A549 (cell line): Measurements from ENCODE around the gene EPHA5.

Experiments used
- EP300 ChIP-seq, 2 experiments: fragments of >200 bp; sonication (Bioruptor Twin); formaldehyde crosslinking; IDR thresholded peaks; 2 replicates in 1 of 2; 3 replicates in 1 of 2; pipeline ENCODE4 v1.6.1; 2016 to 2017
- KDM5A ChIP-seq: fragments of 200-600 bp; sonication (generic); IDR thresholded peaks from 2 replicates; pipeline ENCODE4 v1.6.1; 2016; ENCODE audit warnings: antibody characterized with exemption, mild to moderate bottlenecking
- RAD21 ChIP-seq, 2 experiments: fragments of >200 bp in 1 of 2; sonication (Bioruptor Twin) in 1 of 2; formaldehyde crosslinking in 1 of 2; IDR thresholded peaks in 1 of 2; conservative IDR thresholded peaks in 1 of 2; 2 replicates in 1 of 2; 3 replicates in 1 of 2; pipeline ENCODE4 v1.6.1; 2012 to 2018; ENCODE audit warnings: inconsistent platforms in 1 of 2
- SMC3 ChIP-seq: fragments of >200 bp; sonication (Bioruptor Twin); formaldehyde crosslinking; IDR thresholded peaks from 3 replicates; pipeline ENCODE4 v1.6.1; 2018; ENCODE audit warnings: inconsistent platforms
- TF ChIP-seq, protein P1 (sequence below): fragments of >200 bp; sonication (Bioruptor Twin); formaldehyde crosslinking; IDR thresholded peaks from 3 replicates; pipeline ENCODE4 v1.5.1; 2016

DNA sequence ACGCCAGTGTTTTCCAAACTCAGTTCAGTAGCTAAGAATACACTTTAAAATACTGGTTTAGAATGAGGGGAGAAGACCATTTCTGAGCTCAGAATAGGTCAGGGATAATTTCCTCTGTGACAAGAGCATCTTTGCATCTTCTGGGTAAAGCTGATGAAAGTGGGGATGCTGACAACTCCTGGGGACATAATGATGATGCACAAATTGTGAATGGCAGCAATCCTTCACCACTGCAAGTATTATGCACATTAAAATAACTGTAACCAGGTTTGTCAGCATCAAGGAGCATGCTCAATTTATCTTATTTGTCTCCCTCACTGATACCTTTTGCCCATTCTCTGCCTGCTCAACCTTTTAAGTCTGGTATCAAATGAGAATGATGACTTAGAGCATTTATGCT, 248.2 kb downstream of the EPHA5 start:
- TF ChIP-seq EP300 (IDR thresholded peaks at IDR 0.05) (no peak), SMC3 (no peak), RAD21 (conservative IDR thresholded peaks at IDR 0.05 in 1 of 2, IDR thresholded peaks at IDR 0.05 in 1 of 2) (no peak), KDM5A (no peak)
- TF ChIP-seq, protein P1, sequence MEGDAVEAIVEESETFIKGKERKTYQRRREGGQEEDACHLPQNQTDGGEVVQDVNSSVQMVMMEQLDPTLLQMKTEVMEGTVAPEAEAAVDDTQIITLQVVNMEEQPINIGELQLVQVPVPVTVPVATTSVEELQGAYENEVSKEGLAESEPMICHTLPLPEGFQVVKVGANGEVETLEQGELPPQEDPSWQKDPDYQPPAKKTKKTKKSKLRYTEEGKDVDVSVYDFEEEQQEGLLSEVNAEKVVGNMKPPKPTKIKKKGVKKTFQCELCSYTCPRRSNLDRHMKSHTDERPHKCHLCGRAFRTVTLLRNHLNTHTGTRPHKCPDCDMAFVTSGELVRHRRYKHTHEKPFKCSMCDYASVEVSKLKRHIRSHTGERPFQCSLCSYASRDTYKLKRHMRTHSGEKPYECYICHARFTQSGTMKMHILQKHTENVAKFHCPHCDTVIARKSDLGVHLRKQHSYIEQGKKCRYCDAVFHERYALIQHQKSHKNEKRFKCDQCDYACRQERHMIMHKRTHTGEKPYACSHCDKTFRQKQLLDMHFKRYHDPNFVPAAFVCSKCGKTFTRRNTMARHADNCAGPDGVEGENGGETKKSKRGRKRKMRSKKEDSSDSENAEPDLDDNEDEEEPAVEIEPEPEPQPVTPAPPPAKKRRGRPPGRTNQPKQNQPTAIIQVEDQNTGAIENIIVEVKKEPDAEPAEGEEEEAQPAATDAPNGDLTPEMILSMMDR = no peak
